Left ventricle myocardium inferior (tissue), 1 donor: ENCODE results near the gene BCL7C. TPM values are rescaled to one million over a fixed set of nuclear protein-coding genes. Genes with fewer than 3 reads are reported as not detected.

Experiments used
- DNase-seq: peaks from one replicate; pipeline ENCODE4 v3.0.0-alpha.2; 2020
- H3K27ac ChIP-seq: fragments of 200-600 bp; replicated peaks from 2 replicates; pipeline ENCODE4 v1.8.0; 2021
- H3K27me3 ChIP-seq: fragments of 200-600 bp; 2 replicates; pipeline ENCODE4 v1.8.0; 2021; ENCODE audit warnings: low read depth
- H3K36me3 ChIP-seq: fragments of 200-600 bp; 2 replicates; pipeline ENCODE4 v1.8.0; 2021
- H3K4me1 ChIP-seq: fragments of 200-600 bp; 2 replicates; pipeline ENCODE4 v1.8.0; 2021
- H3K4me3 ChIP-seq: fragments of 200-600 bp; 2 replicates; pipeline ENCODE4 v1.8.0; 2021; ENCODE audit warnings: mild to moderate bottlenecking, moderate library complexity
- H3K9me3 ChIP-seq: fragments of 200-600 bp; replicated peaks from 2 replicates; pipeline ENCODE4 v1.8.0; 2021
- intact Hi-C: fragments of 100-400 bp; cut with micrococcal nuclease; formaldehyde crosslinking; loops from one replicate; pipeline ENCODE4 v1.11.0; 2022
- total RNA-seq: library from RNA; stranded (reverse); fragmentation: NEBNext Ultra II Directional; extraction: Animal tissue kit (Norgen Biotek cat#: 25700); gene quantifications from one replicate; pipeline ENCODE4 v1.2.1, GENCODE V29; 2021
- TF ChIP-seq, protein P1 (sequence below): fragments of 200-600 bp; IDR thresholded peaks from 2 replicates; pipeline ENCODE4 v1.8.0; 2021; ENCODE audit warnings: antibody characterized with exemption, mild to moderate bottlenecking, borderline replicate concordance
- donor health status: DM: no; HTN: yes; CAD: no; lungs with severe emphysema.

The BCL7C gene
- total RNA-seq, 1 donor from 2014 or later: 25.2 TPM

DNA sequence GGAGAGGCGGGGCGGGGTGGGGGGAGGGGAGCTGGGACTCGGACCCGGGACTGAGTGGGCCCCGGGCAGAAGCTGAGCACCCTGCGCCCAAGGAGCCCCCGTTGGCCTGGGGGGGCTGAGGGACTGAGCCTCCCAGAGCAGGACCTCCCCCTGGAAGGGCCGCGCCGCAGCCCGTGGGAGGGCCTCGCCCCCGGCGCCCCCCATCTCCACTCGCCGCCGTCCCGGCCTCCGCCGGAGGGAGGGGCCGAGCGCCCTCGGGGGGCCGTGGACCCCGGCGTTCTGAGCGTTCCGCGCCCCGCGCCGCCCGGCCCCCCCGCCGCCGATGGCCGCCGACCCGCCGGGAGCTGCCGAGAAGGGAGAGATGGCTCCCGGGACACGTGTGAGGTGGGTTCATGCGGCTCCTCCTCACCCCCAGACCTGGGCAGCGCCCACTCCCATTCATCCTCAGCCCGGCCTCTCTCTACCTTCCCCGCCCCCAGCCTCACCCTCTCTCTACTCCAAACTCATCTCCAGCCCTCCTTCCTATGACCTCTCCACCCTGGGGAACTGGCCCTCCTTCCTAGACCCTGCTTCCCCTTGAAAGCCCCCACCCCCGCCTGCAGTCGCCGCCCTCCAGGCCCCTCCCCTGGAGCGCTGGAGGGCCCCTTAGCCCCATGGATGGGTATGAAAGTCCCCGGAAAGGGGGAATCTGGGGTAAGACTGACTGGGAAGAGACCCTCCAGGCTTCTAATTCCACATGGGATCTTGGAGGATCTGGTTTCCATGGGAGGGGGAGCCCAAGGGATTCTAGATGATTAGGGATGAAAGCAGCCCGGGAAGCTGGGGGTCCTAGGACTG lies 30.4 kb upstream of the BCL7C start:
- no peak for DNase-seq
- intact Hi-C loops: no loop called here
- H3K27ac ChIP-seq: peak overlapping the region; percentile 96
- H3K9me3 ChIP-seq: no peaks in the 10 kb centered on the region
- H3K4me3 ChIP-seq: peak overlapping the region; percentile 84
- peaks cover 32% of the 10 kb centered on the region for H3K4me1 ChIP-seq
- TF ChIP-seq, protein P1, sequence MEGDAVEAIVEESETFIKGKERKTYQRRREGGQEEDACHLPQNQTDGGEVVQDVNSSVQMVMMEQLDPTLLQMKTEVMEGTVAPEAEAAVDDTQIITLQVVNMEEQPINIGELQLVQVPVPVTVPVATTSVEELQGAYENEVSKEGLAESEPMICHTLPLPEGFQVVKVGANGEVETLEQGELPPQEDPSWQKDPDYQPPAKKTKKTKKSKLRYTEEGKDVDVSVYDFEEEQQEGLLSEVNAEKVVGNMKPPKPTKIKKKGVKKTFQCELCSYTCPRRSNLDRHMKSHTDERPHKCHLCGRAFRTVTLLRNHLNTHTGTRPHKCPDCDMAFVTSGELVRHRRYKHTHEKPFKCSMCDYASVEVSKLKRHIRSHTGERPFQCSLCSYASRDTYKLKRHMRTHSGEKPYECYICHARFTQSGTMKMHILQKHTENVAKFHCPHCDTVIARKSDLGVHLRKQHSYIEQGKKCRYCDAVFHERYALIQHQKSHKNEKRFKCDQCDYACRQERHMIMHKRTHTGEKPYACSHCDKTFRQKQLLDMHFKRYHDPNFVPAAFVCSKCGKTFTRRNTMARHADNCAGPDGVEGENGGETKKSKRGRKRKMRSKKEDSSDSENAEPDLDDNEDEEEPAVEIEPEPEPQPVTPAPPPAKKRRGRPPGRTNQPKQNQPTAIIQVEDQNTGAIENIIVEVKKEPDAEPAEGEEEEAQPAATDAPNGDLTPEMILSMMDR: no peak
- H3K27me3 ChIP-seq: no peaks in the 10 kb centered on the region
- no peaks in the 10 kb centered on the region for H3K36me3 ChIP-seq

DNA sequence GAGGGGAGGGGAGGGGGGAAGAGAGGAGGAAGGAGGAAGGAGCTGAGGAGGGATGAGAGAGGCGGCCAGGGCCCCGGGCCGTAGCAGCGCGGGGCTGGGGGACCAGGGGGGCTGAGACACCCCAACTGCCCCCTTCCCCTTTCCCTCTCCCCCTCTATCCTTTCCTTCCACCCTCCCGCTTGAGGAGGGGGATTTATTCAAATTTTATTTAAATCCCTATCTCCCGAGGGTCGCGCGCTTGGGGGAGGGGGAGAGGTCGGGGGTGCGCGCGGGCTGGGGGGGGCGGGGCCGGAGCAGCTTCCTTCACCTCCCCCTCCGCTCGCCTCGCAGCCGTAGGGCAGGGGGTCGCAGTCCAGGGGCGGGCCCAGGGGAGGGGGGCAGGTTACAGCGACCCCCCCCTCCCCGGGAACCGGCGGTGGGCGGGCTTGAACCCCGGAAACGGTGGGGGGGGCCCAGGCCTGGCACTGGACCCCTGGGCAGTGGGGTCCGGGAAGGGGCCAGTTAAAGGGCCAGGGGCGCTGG lies 29.7 kb upstream of the BCL7C start, which contains the start of gene FBXL19:
FBXL19 (plus strand) TSS at position 19 of the 522 bp plus-strand sequence. CDS start 2,183 bp downstream, outside the sequence.
- DNase-seq: peak; percentile 48
- TF ChIP-seq, protein P1: no peak
- no peaks in the 10 kb centered on the region for H3K27me3 ChIP-seq
- peak within 1 kb of the TSS; percentile 84 for H3K4me3 ChIP-seq
- no peaks in the 10 kb centered on the region for H3K9me3 ChIP-seq
- peaks cover 32% of the 10 kb centered on the region for H3K4me1 ChIP-seq
- peak within 1 kb of the TSS; percentile 96 for H3K27ac ChIP-seq
- no peaks in the 10 kb centered on the region for H3K36me3 ChIP-seq
- intact Hi-C loops: no loop called here

DNA sequence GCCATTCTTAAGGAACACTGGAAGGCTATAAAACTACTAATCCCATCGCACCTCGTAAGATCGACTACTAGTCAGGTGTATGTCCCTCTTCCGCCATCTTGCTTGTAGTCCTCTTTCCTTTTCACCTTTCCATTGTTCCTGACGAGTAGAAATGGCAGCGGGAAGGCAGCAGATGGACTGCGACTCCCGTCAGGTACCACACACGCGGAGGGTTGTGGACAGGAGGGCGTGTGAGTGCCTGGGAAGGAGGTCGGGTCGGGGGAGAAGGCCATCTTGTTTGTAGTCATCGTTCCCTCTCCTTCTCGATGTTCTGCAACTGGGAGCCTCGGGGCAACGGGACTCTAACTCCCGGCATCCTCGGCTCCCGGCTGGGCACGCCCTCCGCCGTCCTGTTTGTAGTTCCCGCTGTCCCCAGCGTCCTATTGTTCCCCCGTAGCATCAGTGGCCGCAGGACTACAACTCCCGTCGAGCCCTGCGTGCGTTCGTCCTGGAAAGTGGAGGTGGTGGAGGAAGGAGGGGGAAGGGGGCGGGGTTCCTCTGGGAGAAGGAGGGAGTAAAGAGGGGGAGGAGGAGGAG lies 29.2 kb upstream of the BCL7C start:
- intact Hi-C loops: no loop called here
- Histone ChIP-seq H3K27me3 (no peaks in the 10 kb centered on the region), H3K36me3 (no peaks in the 10 kb centered on the region), H3K4me1 (peaks cover 32% of the 10 kb centered on the region), H3K4me3 (peak overlapping the region; percentile 84), H3K9me3 (no peaks in the 10 kb centered on the region), H3K27ac (peak overlapping the region; percentile 96)
- TF ChIP-seq, protein P1: no peak
- DNase-seq: peak; percentile 100

DNA sequence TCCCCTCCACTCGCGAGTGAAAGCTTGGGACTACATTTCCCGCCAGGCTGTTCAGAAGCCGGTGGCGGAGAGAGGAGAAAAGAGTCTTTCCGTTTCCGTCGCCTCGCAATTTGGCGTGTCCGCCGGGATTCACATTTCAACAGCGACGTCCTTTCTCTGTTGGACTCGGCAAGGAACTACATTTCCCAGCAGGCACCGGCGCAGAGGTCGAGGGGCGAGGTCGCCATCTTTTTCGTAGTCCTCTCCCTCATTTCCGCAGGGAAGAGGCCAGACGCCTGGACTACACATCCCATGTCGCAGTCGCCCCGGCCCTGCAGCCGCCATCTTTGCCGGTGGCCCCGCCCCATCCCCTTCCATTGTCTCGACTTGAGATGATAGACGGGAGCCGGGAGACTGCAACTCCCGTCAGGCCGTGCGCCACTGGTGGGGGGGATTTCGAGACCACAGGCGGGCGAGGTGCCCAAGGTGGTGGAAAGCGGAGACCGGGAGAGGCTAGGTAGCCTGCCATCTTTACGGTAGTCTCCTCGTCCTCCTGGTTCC lies 28.6 kb upstream of the BCL7C start:
- intact Hi-C loops: no loop called here
- peak; percentile 100 for DNase-seq
- Histone ChIP-seq H3K9me3 (no peaks in the 10 kb centered on the region), H3K36me3 (no peaks in the 10 kb centered on the region), H3K27ac (peak overlapping the region; percentile 96), H3K4me1 (peaks cover 32% of the 10 kb centered on the region), H3K4me3 (peak overlapping the region; percentile 84), H3K27me3 (no peaks in the 10 kb centered on the region)
- TF ChIP-seq, protein P1: no peak

DNA sequence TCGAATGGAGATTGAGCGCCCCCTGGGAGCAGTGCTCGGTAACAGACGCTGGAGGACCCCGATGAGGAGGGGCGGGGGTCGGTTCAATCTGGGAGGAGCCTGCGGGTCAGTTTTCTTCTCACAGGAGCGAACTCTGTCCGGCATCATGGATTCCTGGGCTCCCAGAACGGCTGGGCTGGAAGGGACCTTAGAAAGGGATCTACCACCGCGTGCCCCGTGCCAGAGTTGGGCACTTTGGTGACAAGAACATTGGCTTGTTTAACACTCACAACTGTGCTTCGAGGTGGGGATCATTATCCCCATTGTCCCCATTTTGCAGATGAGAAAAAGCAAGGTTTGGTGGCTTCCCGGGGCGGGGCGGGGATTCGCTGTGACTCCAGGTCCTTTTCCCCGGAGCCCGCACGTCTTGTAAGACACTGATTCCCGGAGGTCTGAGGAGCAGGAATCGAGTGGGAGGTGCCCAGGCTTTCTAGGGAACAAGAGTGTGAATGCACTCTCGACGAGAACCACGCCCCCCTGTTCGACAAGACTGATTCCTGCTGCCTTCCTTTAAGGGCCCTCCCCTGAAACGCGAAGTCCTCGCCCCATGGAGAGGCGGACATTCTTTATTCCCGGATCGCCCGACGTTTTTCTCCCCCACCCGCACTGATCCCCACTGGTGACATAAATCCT lies 28.0 kb upstream of the BCL7C start:
- Histone ChIP-seq H3K27me3 (no peaks in the 10 kb centered on the region), H3K9me3 (no peaks in the 10 kb centered on the region), H3K4me1 (peaks cover 32% of the 10 kb centered on the region), H3K27ac (peak overlapping the region; percentile 96), H3K36me3 (no peaks in the 10 kb centered on the region), H3K4me3 (peak overlapping the region; percentile 84)
- intact Hi-C loops: no loop called here
- TF ChIP-seq, protein P1: peak; percentile 91
- DNase-seq: peak; percentile 85
